NCI-H2196 treated with DMSO at 0.1 percent for 48 hours (cell line): ENCODE measurements around the gene AMBN.
"Not testable (repeated sequence)": the region's sequence is repeated elsewhere in the genome, so short reads cannot be mapped to it uniquely, and the experiment has no call there.

ENCODE experiments used
- DNase-seq: peaks from one replicate; lab custom pipeline; 2025; ENCODE audit not compliant: unreplicated experiment; lab: John Stamatoyannopoulos, UW

Gene AMBN

GRCh38 chr4:70607334-70607853 is 15.3 kb downstream of the AMBN start:
- DNase-seq: no peak

GRCh38 chr4:70608324-70608723 is 16.3 kb downstream of the AMBN start:
- DNase-seq: no peak

DNA sequence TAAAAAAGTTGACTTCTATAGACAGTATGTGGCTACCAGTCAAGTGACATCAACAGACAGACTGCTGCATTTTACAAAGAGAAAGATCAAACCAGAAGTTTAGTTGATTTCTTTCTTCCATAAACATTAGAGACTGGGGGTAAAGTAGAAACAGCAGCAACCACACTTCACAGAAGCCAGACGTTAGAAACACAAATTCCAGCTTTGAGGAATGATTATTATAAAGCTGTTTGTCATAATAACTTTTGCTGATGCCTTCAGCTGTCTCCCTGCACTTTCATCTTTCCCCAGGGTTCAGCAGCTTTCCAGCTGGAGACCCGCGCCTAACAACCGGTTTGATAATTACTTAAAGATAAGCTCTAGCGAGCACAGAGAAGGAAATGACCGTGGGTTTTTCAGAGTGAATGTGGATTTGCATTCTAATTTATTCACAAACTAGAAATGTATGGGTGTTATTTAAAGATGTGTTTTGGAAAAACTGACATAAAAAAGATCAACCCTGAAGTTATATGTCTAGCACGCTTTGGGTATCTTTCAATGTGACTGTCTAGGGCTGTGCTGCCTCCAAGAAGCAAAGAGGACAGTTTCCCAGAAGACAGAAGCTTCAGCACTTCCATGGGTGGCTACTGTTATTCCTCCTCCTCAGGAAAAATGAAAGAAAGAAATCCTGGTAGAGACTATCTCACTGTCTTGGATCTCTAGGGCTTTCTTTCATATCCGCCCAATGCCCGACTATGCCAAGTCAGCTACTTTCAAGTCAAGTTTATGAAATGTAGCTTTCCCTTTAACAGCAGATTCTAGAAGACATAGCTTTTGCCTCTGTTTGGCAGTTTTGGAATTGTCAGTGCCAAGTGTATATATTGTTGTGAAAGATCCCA is 21.5 kb downstream of the AMBN start:
- no peak for DNase-seq

DNA sequence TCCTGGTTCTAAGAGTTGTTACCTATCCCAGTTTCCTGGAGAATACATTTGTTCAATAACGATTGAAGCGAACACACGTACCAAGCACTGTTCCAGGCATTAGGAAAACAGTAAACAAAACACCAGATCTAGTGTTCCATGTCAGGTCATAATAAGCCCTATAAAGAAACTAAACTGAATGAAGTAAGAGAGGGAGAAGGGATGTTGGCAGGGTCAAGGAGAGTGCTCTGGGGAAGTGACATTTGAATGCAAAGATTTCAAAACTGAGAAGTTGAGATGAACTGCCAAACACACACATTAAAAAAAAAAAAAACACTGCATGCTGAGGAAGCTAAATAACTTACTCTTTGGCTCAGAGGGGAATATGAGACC is 22.1 kb downstream of the AMBN start:
- DNase-seq: no peak

DNA sequence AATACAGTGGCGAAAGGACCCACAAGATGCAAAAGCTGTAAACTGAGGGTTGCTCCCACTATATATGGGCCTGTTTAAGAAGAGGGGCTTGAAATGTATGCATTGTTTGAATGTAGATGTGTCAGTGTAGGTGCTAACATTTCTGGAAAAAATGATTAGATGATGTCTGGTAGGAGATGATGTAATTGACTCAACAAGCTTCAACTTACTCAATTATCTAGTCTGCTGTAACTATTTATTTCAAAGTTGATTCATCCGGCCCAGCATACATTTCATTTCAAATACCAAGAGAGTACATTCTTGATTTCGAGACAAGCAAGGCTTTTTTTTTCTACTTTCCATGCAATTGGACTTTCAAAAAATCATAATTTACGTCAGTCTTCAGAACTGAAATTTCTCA is 27.2 kb downstream of the AMBN start:
- DNase-seq: no peak

GRCh38 chr4:70619778-70620177 is 27.7 kb downstream of the AMBN start:
- DNase-seq: no peak

GRCh38 chr4:70623323-70623722 is 31.3 kb downstream of the AMBN start:
- DNase-seq: no peak

GRCh38 chr4:70624226-70624793 is 32.3 kb downstream of the AMBN start:
- no peak for DNase-seq

- no peak for DNase-seq
Observed at GRCh38 chr4:70627620-70628019, 35.6 kb downstream of the AMBN start.

GRCh38 chr4:70628444-70628843 is 36.4 kb downstream of the AMBN start, which contains the start of gene ENAM:
TSS of gene ENAM (plus strand) at chr4:70628744. CDS start at chr4:70629501, 757 bp downstream.
- no peak for DNase-seq

GRCh38 chr4:70629469-70630090 is 37.5 kb downstream of the AMBN start:
- DNase-seq: no peak

DNA sequence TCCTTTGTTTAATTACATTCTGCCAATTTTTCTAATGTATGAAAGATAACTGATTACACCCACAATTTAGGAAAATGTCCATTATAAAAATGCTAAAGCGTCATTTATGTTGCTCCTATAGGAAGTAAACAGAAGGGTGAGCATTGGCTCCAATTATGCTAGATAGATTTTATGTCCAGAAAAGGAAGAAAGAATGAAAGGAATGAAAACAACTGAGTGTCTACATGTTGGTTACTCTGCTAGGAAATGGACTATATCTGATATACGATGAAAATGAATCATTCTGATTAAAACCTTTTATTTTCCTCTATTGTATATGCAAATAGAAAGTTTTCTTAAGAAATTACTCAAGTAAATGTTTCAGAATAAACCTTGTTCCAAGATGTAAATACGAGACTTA is 38.1 kb downstream of the AMBN start:
- no peak for DNase-seq

DNA sequence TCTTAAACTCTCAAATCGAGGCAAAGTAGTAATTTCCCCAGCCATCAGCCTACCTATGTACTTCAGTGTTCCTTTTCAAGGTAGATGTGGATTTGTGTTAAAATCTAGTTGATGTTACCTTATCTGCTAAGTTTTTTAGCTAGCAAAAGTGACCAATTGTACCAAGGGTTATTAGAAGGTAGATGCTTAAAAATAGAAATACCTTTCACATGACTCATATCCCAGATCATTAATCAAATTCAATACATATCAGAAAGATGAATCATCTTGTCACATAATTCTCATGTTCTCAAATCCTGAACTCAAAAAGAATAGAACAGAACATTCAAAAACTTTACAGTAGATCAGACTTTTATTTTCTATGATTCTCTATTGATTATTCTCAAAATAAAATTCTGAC is 40.0 kb downstream of the AMBN start:
- no peak for DNase-seq

GRCh38 chr4:70634482-70634881 is 42.4 kb downstream of the AMBN start:
- no peak for DNase-seq

DNA sequence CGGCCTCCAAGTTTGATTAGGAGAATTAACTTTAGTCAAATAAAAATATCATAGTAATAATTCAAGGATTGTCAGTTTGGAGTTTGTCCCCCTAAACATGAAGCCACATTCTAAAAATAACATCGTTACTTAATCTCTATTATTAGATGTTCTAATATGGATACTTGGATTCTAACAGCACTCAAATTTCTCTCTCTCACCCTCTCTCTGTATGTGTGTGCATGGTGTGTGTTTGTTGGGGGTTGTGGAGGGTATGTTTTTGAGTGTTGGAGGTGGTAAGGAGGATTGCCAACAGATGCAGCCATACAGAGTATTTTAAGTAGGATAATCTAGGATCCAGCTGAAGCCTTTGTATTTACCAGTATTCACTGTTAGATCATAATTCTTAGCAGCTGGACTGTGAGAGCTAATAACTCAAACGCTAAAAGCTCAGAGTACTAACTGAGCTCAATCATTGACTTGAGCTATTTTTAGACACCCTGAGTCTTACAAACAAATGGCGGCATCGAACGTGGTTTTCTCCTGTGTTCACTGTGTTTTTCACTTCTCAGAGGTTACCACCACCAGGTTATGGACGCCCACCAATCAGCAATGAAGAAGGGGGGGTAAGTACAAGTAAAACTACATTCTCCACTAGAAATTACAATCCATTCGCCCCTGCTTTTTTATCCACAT is 45.3 kb downstream of the AMBN start:
- no peak for DNase-seq

DNA sequence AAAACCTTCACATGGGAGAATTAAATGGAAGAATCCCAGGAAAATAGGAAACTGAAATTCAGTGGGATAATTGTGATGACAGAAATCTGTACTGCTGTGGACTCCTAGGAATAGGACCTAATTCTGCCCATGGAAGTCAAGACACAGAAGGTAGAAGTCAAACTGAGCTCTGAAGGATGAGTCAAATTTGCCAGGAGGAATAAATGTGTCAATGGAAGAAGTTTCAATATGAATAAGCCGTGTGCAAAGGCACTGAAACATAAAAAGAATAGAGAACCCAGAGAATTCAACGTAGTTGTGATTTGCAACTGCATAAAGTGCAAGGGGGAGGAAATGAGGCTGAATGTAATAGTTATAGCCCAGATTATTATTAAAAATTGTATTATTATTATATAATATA is 48.1 kb downstream of the AMBN start:
- DNase-seq: no peak

GRCh38 chr4:70650741-70651140 is 58.7 kb downstream of the AMBN start:
- DNase-seq: not testable (repeated sequence)

GRCh38 chr4:70651864-70652506 is 59.9 kb downstream of the AMBN start:
- DNase-seq: no peak

DNA sequence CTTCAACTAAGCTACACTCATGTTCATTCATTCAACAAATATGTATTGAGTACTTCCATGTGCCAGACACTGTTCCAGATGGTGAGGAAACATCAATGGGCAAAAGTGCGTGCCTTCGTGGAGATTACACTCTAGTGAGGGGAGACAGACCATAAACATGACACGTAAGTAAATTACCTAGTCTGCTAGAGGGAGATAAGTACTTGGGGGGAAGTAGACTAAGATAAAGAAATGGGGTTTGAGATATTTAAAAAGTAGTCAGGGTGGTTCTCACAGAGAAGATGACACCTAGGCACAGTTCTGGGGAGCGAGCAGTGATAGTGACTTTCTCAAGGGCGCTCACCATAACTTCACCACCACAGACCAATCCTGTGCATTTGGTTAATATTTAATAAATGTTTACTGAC is 62.6 kb downstream of the AMBN start:
- no peak for DNase-seq
